HepG2 (cell line): ENCODE data around the gene VCP. TPM values are rescaled to one million over a fixed set of nuclear protein-coding genes. Genes with fewer than 3 reads are reported as not detected.
A peak's percentile ranks its signal among the peaks of the same experiment; 100 is the strongest.

Experiments
- BCL6 ChIP-seq: IDR thresholded peaks from 2 replicates; pipeline ENCODE4 v1.6.1; 2016; ENCODE audit warnings: missing genetic modification reagents, missing compliant biosample characterization
- FOXA3 ChIP-seq: IDR thresholded peaks from 2 replicates; pipeline ENCODE4 v1.6.1; 2016; ENCODE audit warnings: missing genetic modification reagents, missing compliant biosample characterization
- IKZF4 ChIP-seq: sonication (generic); formaldehyde crosslinking; IDR thresholded peaks from 2 replicates; pipeline ENCODE4 v1.5.1; 2020; ENCODE audit warnings: borderline replicate concordance, mild to moderate bottlenecking, low read depth, missing genetic modification reagents; ENCODE audit errors: not compliant biosample characterization
- KIAA2018 ChIP-seq: sonication (generic); formaldehyde crosslinking; IDR thresholded peaks from 2 replicates; pipeline ENCODE4 v1.5.0; 2020; ENCODE audit warnings: mild to moderate bottlenecking, missing genetic modification reagents, borderline replicate concordance
- LBX2 ChIP-seq: sonication (generic); formaldehyde crosslinking; IDR thresholded peaks from 2 replicates; pipeline ENCODE4 v1.5.0; 2020; ENCODE audit warnings: missing genetic modification reagents, mild to moderate bottlenecking, borderline replicate concordance
- NR1H2 ChIP-seq: sonication (generic); formaldehyde crosslinking; IDR thresholded peaks from 2 replicates; pipeline ENCODE4 v1.8.1; 2022; ENCODE audit warnings: low read depth, missing genetic modification reagents, borderline replicate concordance
- PHF8 ChIP-seq: sonication (generic); formaldehyde crosslinking; IDR thresholded peaks from 2 replicates; pipeline ENCODE4 v1.5.0; 2020; ENCODE audit warnings: missing genetic modification reagents
- SKIL ChIP-seq: sonication (generic); formaldehyde crosslinking; IDR thresholded peaks from 2 replicates; pipeline ENCODE4 v1.8.0; 2022; ENCODE audit warnings: missing genetic modification reagents, mild to moderate bottlenecking, moderate library complexity, borderline replicate concordance
- SP4 ChIP-seq: sonication (generic); formaldehyde crosslinking; IDR thresholded peaks from 2 replicates; pipeline ENCODE4 v1.8.1; 2023; ENCODE audit warnings: mild to moderate bottlenecking, missing genetic modification reagents
- TFDP1 ChIP-seq: IDR thresholded peaks from 2 replicates; pipeline ENCODE4 v1.6.1; 2016; ENCODE audit warnings: missing compliant biosample characterization, missing genetic modification reagents, borderline replicate concordance
- ZNF282 ChIP-seq: fragments of 450-650 bp; IDR thresholded peaks from 2 replicates; pipeline ENCODE4 v1.6.1; 2018; ENCODE audit not compliant: partially characterized antibody
- ZNF383 ChIP-seq: sonication (generic); formaldehyde crosslinking; IDR thresholded peaks from 2 replicates; pipeline ENCODE4 v1.4.0; 2020; ENCODE audit warnings: missing genetic modification reagents, mild to moderate bottlenecking, borderline replicate concordance
- ZNF558 ChIP-seq: sonication (generic); formaldehyde crosslinking; IDR thresholded peaks from 2 replicates; pipeline ENCODE4 v1.9.0; 2022; ENCODE audit warnings: mild to moderate bottlenecking, missing genetic modification reagents, borderline replicate concordance
- ZNF781 ChIP-seq: sonication (generic); formaldehyde crosslinking; IDR thresholded peaks from 2 replicates; pipeline ENCODE4 v1.5.1; 2020; ENCODE audit warnings: borderline replicate concordance, mild to moderate bottlenecking, missing genetic modification reagents; ENCODE audit errors: not compliant biosample characterization
- ZNF891 ChIP-seq: sonication (generic); formaldehyde crosslinking; IDR thresholded peaks from 2 replicates; pipeline ENCODE4 v1.5.0; 2020; ENCODE audit warnings: mild to moderate bottlenecking, missing genetic modification reagents
- ZSCAN31 ChIP-seq: sonication (generic); formaldehyde crosslinking; IDR thresholded peaks from 2 replicates; pipeline ENCODE4 v1.5.0; 2020; ENCODE audit warnings: low read depth, mild to moderate bottlenecking, missing genetic modification reagents
- polyA plus RNA-seq, 8 experiments: library from polyadenylated mRNA; depleted of rRNA in 3 of 8; stranded (reverse) in 7 of 8; unstranded in 1 of 8; fragments of >200 nt; fragmentation: Illumina TruSeq in 4 of 8; extraction: Trizol in 4 of 8; gene quantifications; 2 replicates each; pipeline versions ENCODE4 v1.2.1 to v1.2.3, GENCODE V29; 2011 to 2016; ENCODE audit warnings: low read depth in 4 of 8, missing spikeins in 1 of 8, mixed read lengths in 1 of 8; ENCODE audit not compliant: insufficient read depth in 1 of 8
- total RNA-seq, 5 experiments: library from RNA; depleted of rRNA; stranded (reverse); fragments of >200 nt; fragmentation: Illumina TruSeq; extraction: Trizol; gene quantifications; 2 replicates each; pipeline ENCODE4 v1.2.3, GENCODE V29; 2016; ENCODE audit warnings: low read depth in 1 of 5

Gene VCP
- total and polyA plus RNA-seq, 2 of the 13 experiments (the other 11 are each of a cell fraction or from before 2014, with no cell fraction given) = 143 to 391 TPM

GRCh38 chr9:35072461-35073278, at the start of gene VCP (continued):
- TF ChIP-seq KIAA2018 (no peak), ZNF282 (no peak), ZNF383 (CRISPR knock-in tag) (no peak), SKIL (CRISPR knock-in tag) (no peak), ZNF558 (no peak; the same call in 1 of the 2 replicates), FOXA3 (peak; percentile 16), LBX2 (no peak), BCL6 (CRISPR knock-in tag) (0 out of 2 replicates have a peak, but pooled peaks have one; percentile 15), PHF8 (CRISPR knock-in tag) (no peak; the same call in 1 of the 2 replicates), SP4 (CRISPR knock-in tag) (peak; percentile 87), TFDP1 (CRISPR knock-in tag) (peak; percentile 18; the same call in 1 of the 2 replicates), IKZF4 (CRISPR knock-in tag) (no peak), ZSCAN31 (CRISPR knock-in tag) (0 out of 2 replicates have a peak, but pooled peaks have one; percentile 19), NR1H2 (CRISPR knock-in tag) (0 out of 2 replicates have a peak, but pooled peaks have one; percentile 6), ZNF781 (CRISPR knock-in tag) (no peak), ZNF891 (CRISPR knock-in tag) (no peak)
